IMR-90 (cell line): ENCODE data around the gene EXD2.

ENCODE experiments used
- CEBPB ChIP-seq: IDR thresholded peaks from 2 replicates; pipeline ENCODE4 v1.6.1; 2012; ENCODE audit warnings: low read depth, low read length, improper control_type of control experiment
- CHD1 ChIP-seq: IDR thresholded peaks from 2 replicates; pipeline ENCODE4 v1.6.1; 2012; ENCODE audit warnings: low read depth, low read length, improper control_type of control experiment
- MAZ ChIP-seq: IDR thresholded peaks from 2 replicates; pipeline ENCODE4 v1.6.1; 2012; ENCODE audit warnings: low read depth, mild to moderate bottlenecking, low read length, improper control_type of control experiment, moderate library complexity, borderline replicate concordance
- MXI1 ChIP-seq: IDR thresholded peaks from 2 replicates; pipeline ENCODE4 v1.6.1; 2012; ENCODE audit warnings: low read depth, mild to moderate bottlenecking, low read length, moderate library complexity, borderline replicate concordance
- POLR2A ChIP-seq: IDR thresholded peaks from 2 replicates; pipeline ENCODE4 v1.6.1; 2012; ENCODE audit warnings: mild to moderate bottlenecking, low read depth, low read length
- RAD21 ChIP-seq: IDR thresholded peaks from 2 replicates; pipeline ENCODE4 v1.6.1; 2012; ENCODE audit warnings: low read length, improper control_type of control experiment
- RCOR1 ChIP-seq: IDR thresholded peaks from 2 replicates; pipeline ENCODE4 v1.6.1; 2012; ENCODE audit warnings: mild to moderate bottlenecking, low read length, improper control_type of control experiment; ENCODE audit not compliant: insufficient replicate concordance
- RFX5 ChIP-seq: IDR thresholded peaks from 2 replicates; pipeline ENCODE4 v1.8.0; 2012; ENCODE audit warnings: low read depth, mild to moderate bottlenecking, low read length, moderate library complexity
- SMC3 ChIP-seq: fragments of 150-350 bp; IDR thresholded peaks from 2 replicates; pipeline ENCODE4 v1.6.1; 2016; ENCODE audit warnings: low read depth, mild to moderate bottlenecking, antibody characterized with exemption, low read length, moderate library complexity
- TF ChIP-seq, protein P1 (sequence below): conservative IDR thresholded peaks from 2 replicates; pipeline ENCODE4 v1.5.1; 2012; ENCODE audit warnings: mild to moderate bottlenecking, low read depth, low read length, improper control_type of control experiment
- TF ChIP-seq, protein P2 (sequence below): fragments of 150-350 bp; IDR thresholded peaks from 2 replicates; pipeline ENCODE4 v1.6.1; 2017; ENCODE audit warnings: mild to moderate bottlenecking, antibody characterized with exemption, low read length, low read depth

GRCh38 chr14:69170839-69171238 lies 20.5 kb upstream of the EXD2 start:
- TF ChIP-seq, protein P1, sequence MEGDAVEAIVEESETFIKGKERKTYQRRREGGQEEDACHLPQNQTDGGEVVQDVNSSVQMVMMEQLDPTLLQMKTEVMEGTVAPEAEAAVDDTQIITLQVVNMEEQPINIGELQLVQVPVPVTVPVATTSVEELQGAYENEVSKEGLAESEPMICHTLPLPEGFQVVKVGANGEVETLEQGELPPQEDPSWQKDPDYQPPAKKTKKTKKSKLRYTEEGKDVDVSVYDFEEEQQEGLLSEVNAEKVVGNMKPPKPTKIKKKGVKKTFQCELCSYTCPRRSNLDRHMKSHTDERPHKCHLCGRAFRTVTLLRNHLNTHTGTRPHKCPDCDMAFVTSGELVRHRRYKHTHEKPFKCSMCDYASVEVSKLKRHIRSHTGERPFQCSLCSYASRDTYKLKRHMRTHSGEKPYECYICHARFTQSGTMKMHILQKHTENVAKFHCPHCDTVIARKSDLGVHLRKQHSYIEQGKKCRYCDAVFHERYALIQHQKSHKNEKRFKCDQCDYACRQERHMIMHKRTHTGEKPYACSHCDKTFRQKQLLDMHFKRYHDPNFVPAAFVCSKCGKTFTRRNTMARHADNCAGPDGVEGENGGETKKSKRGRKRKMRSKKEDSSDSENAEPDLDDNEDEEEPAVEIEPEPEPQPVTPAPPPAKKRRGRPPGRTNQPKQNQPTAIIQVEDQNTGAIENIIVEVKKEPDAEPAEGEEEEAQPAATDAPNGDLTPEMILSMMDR, result no peak
- TF ChIP-seq POLR2A (no peak), RFX5 (no peak), RAD21 (no peak), MAZ (no peak), RCOR1 (no peak), MXI1 (no peak), SMC3 (no peak), CEBPB (no peak), CHD1 (no peak)
- TF ChIP-seq, protein P2, sequence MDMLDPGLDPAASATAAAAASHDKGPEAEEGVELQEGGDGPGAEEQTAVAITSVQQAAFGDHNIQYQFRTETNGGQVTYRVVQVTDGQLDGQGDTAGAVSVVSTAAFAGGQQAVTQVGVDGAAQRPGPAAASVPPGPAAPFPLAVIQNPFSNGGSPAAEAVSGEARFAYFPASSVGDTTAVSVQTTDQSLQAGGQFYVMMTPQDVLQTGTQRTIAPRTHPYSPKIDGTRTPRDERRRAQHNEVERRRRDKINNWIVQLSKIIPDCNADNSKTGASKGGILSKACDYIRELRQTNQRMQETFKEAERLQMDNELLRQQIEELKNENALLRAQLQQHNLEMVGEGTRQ, result no peak
